Renal cortex interstitium (tissue), 11 donors: ENCODE results near the gene RNF130. TPM values are rescaled to one million over a fixed set of nuclear protein-coding genes. Genes with fewer than 3 reads are reported as not detected.

Experiments
- DNase-seq, 11 donors: peaks; one replicate each; pipeline ENCODE4 v3.0.0-alpha.2; 2013; ENCODE audit warnings: low read depth in 9 of 11, low spot score in 4 of 11; ENCODE audit errors: extremely low read depth in 1 of 11
- polyA plus RNA-seq, 3 donors: library from polyadenylated mRNA; unstranded; fragments of 120-200 nt; gene quantifications; one replicate each; pipeline ENCODE4 v1.2.1, GENCODE V29; 2013; ENCODE audit not compliant: insufficient read length in 3 of 3

RNF130 gene
- polyA plus RNA-seq, 3 donors = 66.5 to 70.2 (median 68.9) TPM

DNA sequence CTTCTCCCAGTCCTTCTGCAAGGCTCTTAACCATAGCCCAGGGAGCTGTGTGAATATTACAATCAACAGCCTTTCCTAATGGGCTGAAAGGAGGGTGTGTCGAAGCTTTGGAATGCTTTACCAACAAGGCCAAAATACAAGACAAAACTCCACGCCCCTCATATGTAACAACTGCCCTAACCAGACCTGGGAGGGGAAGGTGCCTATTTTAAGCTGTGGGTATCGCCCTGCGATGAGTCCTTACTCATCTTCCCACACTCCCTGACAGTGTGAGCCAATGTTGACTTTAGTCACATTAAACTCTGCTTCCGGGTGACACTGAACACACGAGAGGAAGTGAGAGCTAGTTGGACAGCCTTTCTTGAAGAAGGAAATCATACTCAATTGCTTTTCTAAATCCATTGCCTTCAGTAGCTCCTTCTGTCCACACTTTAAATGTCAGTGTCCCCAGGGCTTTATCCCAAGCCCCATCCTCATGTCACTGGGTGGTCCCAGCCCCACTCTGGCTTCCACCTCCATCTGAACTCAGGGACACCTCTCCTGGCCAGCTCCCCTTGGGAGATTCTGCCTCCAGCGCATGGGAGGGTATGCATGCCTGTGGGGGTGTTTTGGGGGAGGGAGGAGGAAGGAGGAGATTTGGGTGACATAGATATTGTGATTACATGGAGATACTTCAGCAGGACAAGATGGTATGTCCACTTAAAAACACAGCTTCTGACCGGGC lies 157.4 kb downstream of the RNF130 start:
- DNase-seq = no peak

DNA sequence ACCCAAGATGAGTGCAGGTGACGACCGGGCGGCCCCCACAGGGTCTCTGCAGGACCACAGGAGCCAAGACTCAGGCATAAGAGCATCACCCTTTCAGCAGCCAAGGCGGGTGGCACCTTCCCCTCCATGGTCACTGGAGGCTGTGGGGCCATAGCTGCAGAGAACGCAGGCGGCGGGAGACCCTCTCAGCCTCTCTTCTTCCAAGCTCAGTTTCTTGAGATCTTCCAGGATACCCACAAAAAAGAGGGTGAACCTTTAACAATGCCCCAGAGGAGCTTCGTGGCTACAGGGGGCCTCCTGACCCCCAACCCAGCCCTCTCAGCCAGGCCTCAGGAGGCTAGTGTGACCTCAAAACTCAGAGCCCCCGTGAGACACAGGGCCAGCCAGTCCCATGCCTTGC lies 158.1 kb downstream of the RNF130 start:
- no peak for DNase-seq

GRCh38 chr5:179912951-179913350 lies 158.6 kb downstream of the RNF130 start:
- DNase-seq = no peak

DNA sequence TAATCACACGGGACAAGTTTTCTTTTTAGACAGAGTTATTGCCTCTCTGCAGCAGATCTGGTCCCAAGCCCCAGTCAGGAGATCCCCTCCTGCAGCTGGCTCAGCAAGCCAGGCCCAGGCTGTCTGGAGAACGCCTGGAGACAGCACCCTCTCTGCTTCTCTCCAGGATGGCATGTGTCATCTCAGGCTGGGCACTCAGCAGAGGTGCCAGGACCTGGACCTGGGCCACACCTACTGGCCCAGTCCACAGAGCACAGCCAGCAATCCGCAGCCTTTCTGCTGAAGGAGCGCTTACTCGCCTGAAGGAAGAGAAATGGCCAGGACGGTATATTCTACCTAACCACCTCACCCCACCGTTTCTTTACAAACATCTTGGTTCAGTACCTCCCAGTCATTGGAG lies 159.2 kb downstream of the RNF130 start:
- DNase-seq = no peak

DNA sequence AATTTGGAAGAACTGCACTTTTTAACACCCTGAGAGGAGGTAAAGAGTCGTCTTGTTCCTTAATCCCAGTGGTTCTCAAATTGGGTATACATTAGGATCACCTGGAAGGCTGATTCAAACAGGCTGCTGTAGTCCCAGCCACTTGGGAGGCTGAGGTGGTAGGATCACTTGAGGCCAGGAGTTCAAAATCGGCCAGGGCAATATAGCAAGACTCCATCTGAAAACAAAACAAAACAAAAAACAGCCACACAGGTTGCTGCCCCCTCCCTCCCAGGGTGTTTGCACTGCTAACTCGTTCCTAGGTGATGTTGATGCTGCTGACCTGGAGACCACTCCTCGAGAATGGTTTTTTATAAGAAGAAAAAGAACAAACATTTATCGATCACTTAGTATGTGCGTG lies 162.3 kb downstream of the RNF130 start:
- DNase-seq = no peak

GRCh38 chr5:179908528-179908927 lies 163.0 kb downstream of the RNF130 start:
- DNase-seq = no peak

- peak; percentile 20 to 73 (median 46) for DNase-seq
Observed at GRCh38 chr5:179907556-179908324, 163.8 kb downstream of the RNF130 start, which contains the start of gene TBC1D9B. TBC1D9B (minus strand) TSS chr5:179907897; CDS start chr5:179907821, 76 bp downstream.

- peak in 2 of 11 donors; percentile 12 for DNase-seq
Observed at GRCh38 chr5:179906795-179907555, 164.6 kb downstream of the RNF130 start.

- DNase-seq = no peak
Observed at GRCh38 chr5:179906294-179906794, 165.2 kb downstream of the RNF130 start.

DNA sequence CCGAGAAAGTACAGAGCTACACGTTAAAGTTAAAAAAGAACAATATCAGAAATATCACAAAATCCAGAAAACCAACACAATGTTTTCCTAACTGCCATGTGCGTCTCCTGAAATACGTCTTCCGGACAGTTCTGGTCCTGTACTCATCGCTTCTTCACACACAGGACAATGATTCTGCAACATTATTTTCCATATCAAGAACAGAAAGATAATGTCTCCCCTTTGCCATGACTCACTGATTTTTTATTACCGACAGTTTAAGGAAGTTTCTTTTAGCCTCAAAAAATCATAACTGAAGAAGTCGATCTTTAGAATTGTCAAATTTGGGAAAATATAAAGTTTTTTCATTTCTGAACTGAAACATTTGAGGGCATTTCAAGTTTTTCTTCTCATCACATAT lies 166.4 kb downstream of the RNF130 start:
- DNase-seq = no peak

Other genes starting within 250 kb of the RNF130 start
- 10 to 100 TPM; 34.9 to 55.8 (median 40.7) TPM for gene MRNIP, start 212.9 kb downstream of the RNF130 start, polyA plus RNA-seq
- gene TBC1D9B, start 163.9 kb downstream of the RNF130 start, polyA plus RNA-seq = 100 to 1,000 TPM in 2 of 3 donors, 10 to 100 TPM in 1; 81.6 to 121 (median 111) TPM
- under 1 TPM; 0.36 to 0.76 (median 0.57) TPM for gene RASGEF1C, start 137.5 kb upstream of the RNF130 start, polyA plus RNA-seq
- gene MAPK9, start 220.3 kb upstream of the RNF130 start, polyA plus RNA-seq = 10 to 100 TPM; 37.1 to 37.5 (median 37.3) TPM